HepG2 (cell line): ENCODE measurements around the gene CDK14. TPM values are rescaled to one million over a fixed set of nuclear protein-coding genes. Genes with fewer than 3 reads are reported as not detected.

Experiments
- ATAC-seq: fragments of 200-7000 bp; cut with Tn5 transposase; 3 replicates; pipeline ENCODE4 v1.9.1; 2020; ENCODE audit warnings: mild to moderate bottlenecking, moderate library complexity
- BruUV-seq: library from RNA; stranded (reverse); fragments of 400-500 nt; replicated peaks from 2 replicates; lab custom pipeline; 2021; lab: Mats Ljungman, UMichigan
- CTCF ChIA-PET: fragments of 300-600 bp; formaldehyde crosslinking; extraction: SDS; loops from one replicate; lab custom pipeline; 2021; ENCODE audit warnings: low total read pairs, inconsistent platforms, low intra/inter-chr PET ratio; lab: Yijun Ruan, JAX
- POLR2A ChIA-PET: fragments of 350-600 bp; sonication (Branson Sonifier 250); formaldehyde crosslinking; loops from one replicate; lab custom pipeline; 2020; ENCODE audit warnings: antibody characterized with exemption, inconsistent platforms; lab: Yijun Ruan, JAX
- DNase-seq: peaks from one replicate; pipeline ENCODE4 v3.0.0-alpha.2; 2015; ENCODE audit warnings: low spot score
- FAIRE-seq: peaks from 3 replicates; lab custom pipeline; 2011; peaks lifted over from hg19 to GRCh38; lab: Jason Lieb, UNC
- H2AFZ ChIP-seq: one replicate; pipeline ENCODE4 v1.6.1; 2011; ENCODE audit warnings: low read length, inconsistent platforms
- H3K27ac ChIP-seq: fragments of 300-600 bp; 3 replicates; pipeline ENCODE4 v1.8.0; 2011; ENCODE audit warnings: mixed run types, mild to moderate bottlenecking, mixed read lengths, low read length, inconsistent platforms; ENCODE audit not compliant: insufficient read depth; ENCODE audit errors: extremely low read length
- H3K27me3 ChIP-seq, 2 experiments: fragments of 200-600 bp in 1 of 2; 2 replicates in 1 of 2; 3 replicates in 1 of 2; pipeline versions ENCODE4 v1.6.0 to v1.8.0; 2011; ENCODE audit warnings: low read length in 2 of 2, mild to moderate bottlenecking in 2 of 2, moderate library complexity in 2 of 2, inconsistent platforms in 1 of 2; ENCODE audit not compliant: insufficient read depth in 2 of 2, control insufficient read depth in 1 of 2
- H3K36me3 ChIP-seq, 2 experiments: fragments of 200-600 bp in 1 of 2; replicated peaks in 1 of 2; 2 replicates in 1 of 2; 3 replicates in 1 of 2; pipeline versions ENCODE4 v1.5.1 to v1.8.0; 2011; ENCODE audit warnings: low read length in 2 of 2, inconsistent platforms in 1 of 2; ENCODE audit not compliant: insufficient read depth in 2 of 2, control insufficient read depth in 1 of 2
- H3K4me1 ChIP-seq: 2 replicates; pipeline ENCODE4 v1.5.1; 2012; ENCODE audit warnings: low read length, inconsistent platforms; ENCODE audit not compliant: insufficient read depth
- H3K4me2 ChIP-seq: 2 replicates; pipeline ENCODE4 v1.6.0; 2011; ENCODE audit warnings: low read depth, low read length, inconsistent platforms
- H3K4me3 ChIP-seq, 3 experiments: fragments of 200-600 bp in 1 of 3; sonication (generic), shearing (Covaris generic) in 1 of 3; replicated peaks in 1 of 3; 2 replicates each; pipeline ENCODE4 v1.5.1; 2011 to 2016; ENCODE audit warnings: low read length in 3 of 3, inconsistent platforms in 2 of 3, low read depth in 2 of 3, mild to moderate bottlenecking in 2 of 3, control low read depth in 1 of 3, mixed read lengths in 1 of 3; ENCODE audit not compliant: insufficient read depth in 1 of 3
- H3K79me2 ChIP-seq: one replicate; pipeline ENCODE4 v1.6.1; 2011; ENCODE audit warnings: low read length, inconsistent platforms; ENCODE audit not compliant: insufficient read depth
- H3K9ac ChIP-seq: 2 replicates; pipeline ENCODE4 v1.6.0; 2011; ENCODE audit warnings: mild to moderate bottlenecking, low read depth, low read length, inconsistent platforms; ENCODE audit not compliant: insufficient read depth
- H3K9me3 ChIP-seq: 2 replicates; pipeline ENCODE4 v1.5.1; 2012; ENCODE audit warnings: mild to moderate bottlenecking, low read length
- H4K20me1 ChIP-seq: 2 replicates; pipeline ENCODE4 v1.6.0; 2011; ENCODE audit warnings: inconsistent platforms, mild to moderate bottlenecking, low read length, moderate library complexity; ENCODE audit not compliant: insufficient read depth
- IKZF4 ChIP-seq: sonication (generic); formaldehyde crosslinking; IDR thresholded peaks from 2 replicates; pipeline ENCODE4 v1.5.1; 2020; ENCODE audit warnings: borderline replicate concordance, mild to moderate bottlenecking, low read depth, missing genetic modification reagents; ENCODE audit errors: not compliant biosample characterization
- LRRFIP1 ChIP-seq: sonication (generic); formaldehyde crosslinking; conservative IDR thresholded peaks from 2 replicates; pipeline ENCODE4 v1.4.0; 2020; ENCODE audit warnings: missing genetic modification reagents
- MAFF ChIP-seq: IDR thresholded peaks from 2 replicates; pipeline ENCODE4 v1.6.1; 2011; ENCODE audit warnings: low read depth, low read length, improper control_type of control experiment
- MAFK ChIP-seq, 2 experiments: IDR thresholded peaks in 1 of 2; conservative IDR thresholded peaks in 1 of 2; 2 replicates each; pipeline ENCODE4 v1.6.1; 2011; ENCODE audit warnings: improper control_type of control experiment in 2 of 2, low read length in 2 of 2
- MED1 ChIP-seq: sonication (generic); formaldehyde crosslinking; IDR thresholded peaks from 2 replicates; pipeline ENCODE4 v1.4.0; 2020; ENCODE audit warnings: missing genetic modification reagents
- MED8 ChIP-seq: sonication (generic); formaldehyde crosslinking; IDR thresholded peaks from 2 replicates; pipeline ENCODE4 v1.8.1; 2023; ENCODE audit warnings: mild to moderate bottlenecking, missing genetic modification reagents; ENCODE audit not compliant: insufficient replicate concordance
- MTERF4 ChIP-seq: sonication (generic); formaldehyde crosslinking; IDR thresholded peaks from 2 replicates; pipeline ENCODE4 v1.8.0; 2023; ENCODE audit warnings: mild to moderate bottlenecking, missing genetic modification reagents
- NCOA1 ChIP-seq: sonication (generic); formaldehyde crosslinking; IDR thresholded peaks from 2 replicates; pipeline ENCODE4 v1.9.0; 2021; ENCODE audit warnings: missing genetic modification reagents
- PHF21A ChIP-seq: sonication (generic); formaldehyde crosslinking; IDR thresholded peaks from 2 replicates; pipeline ENCODE4 v1.5.0; 2020; ENCODE audit warnings: mild to moderate bottlenecking, missing genetic modification reagents
- SNRNP70 ChIP-seq: fragments of 200-400 bp; formaldehyde crosslinking; IDR thresholded peaks from 2 replicates; pipeline ENCODE4 v1.6.1; 2017; ENCODE audit warnings: mild to moderate bottlenecking, low read depth, low read length, moderate library complexity
- SRY ChIP-seq: sonication (generic); formaldehyde crosslinking; IDR thresholded peaks from 2 replicates; pipeline ENCODE4 v1.8.0; 2022; ENCODE audit warnings: mild to moderate bottlenecking, missing genetic modification reagents
- ZMYM2 ChIP-seq: sonication (generic); formaldehyde crosslinking; IDR thresholded peaks from 2 replicates; pipeline ENCODE4 v1.8.0; 2022; ENCODE audit warnings: mild to moderate bottlenecking, missing genetic modification reagents
- ZSCAN30 ChIP-seq: sonication (generic); formaldehyde crosslinking; IDR thresholded peaks from 2 replicates; pipeline ENCODE4 v1.5.0; 2020; ENCODE audit warnings: mild to moderate bottlenecking, missing genetic modification reagents
- ZSCAN5A ChIP-seq: sonication (generic); formaldehyde crosslinking; IDR thresholded peaks from 2 replicates; pipeline ENCODE4 v1.8.0; 2022; ENCODE audit warnings: mild to moderate bottlenecking, missing genetic modification reagents, borderline replicate concordance
- WGBS: methylation state at CpG from one replicate; pipeline ENCODE4 v1.1.6; 2017; ENCODE audit warnings: low lambda C conversion rate; 5-methylcytosine and 5-hydroxymethylcytosine counted together
- in situ Hi-C: cut with HindIII; loops from 2 replicates; pipeline ENCODE4 v1.10.0; 2017; ENCODE audit warnings: low pct_unique_long_range_greater_than_20kb; ENCODE audit not compliant: extremely low pct_ligation_motif_present
- intact Hi-C: fragments of 100-400 bp; cut with micrococcal nuclease; formaldehyde crosslinking; loops from one replicate; pipeline ENCODE4 v1.10.0; 2022; ENCODE audit not compliant: unreplicated experiment
- polyA plus RNA-seq, 8 experiments: library from polyadenylated mRNA; depleted of rRNA in 3 of 8; stranded (reverse) in 7 of 8; unstranded in 1 of 8; fragments of >200 nt; fragmentation: Illumina TruSeq in 4 of 8; extraction: Trizol in 4 of 8; gene quantifications; 2 replicates each; pipeline versions ENCODE4 v1.2.1 to v1.2.3, GENCODE V29; 2011 to 2016; ENCODE audit warnings: low read depth in 4 of 8, missing spikeins in 1 of 8, mixed read lengths in 1 of 8; ENCODE audit not compliant: insufficient read depth in 1 of 8
- total RNA-seq, 5 experiments: library from RNA; depleted of rRNA; stranded (reverse); fragments of >200 nt; fragmentation: Illumina TruSeq; extraction: Trizol; gene quantifications; 2 replicates each; pipeline ENCODE4 v1.2.3, GENCODE V29; 2016; ENCODE audit warnings: low read depth in 1 of 5

Gene CDK14
- total and polyA plus RNA-seq, 2 of the 13 experiments (the other 11 are each of a cell fraction or from before 2014, with no cell fraction given) = 0.26 to 0.71 TPM

GRCh38 chr7:90726120-90726519 is 130.0 kb downstream of the CDK14 start:
- in situ Hi-C loops = no loop called here

GRCh38 chr7:90726623-90727022 is 130.5 kb downstream of the CDK14 start:
- in situ Hi-C loops (no loop called here), intact Hi-C loops (no loop called here)
- Histone ChIP-seq H3K4me1 (peaks cover 3% of the 10 kb centered on the region), H3K36me3 (no peaks in the 10 kb centered on the region), H3K9me3 (no peaks in the 10 kb centered on the region), H3K27me3 (0 out of 5 replicates have a peak, but pooled peaks cover 0 to 3% of the 10 kb centered on the region in 2 experiments), H4K20me1 (no peaks in the 10 kb centered on the region), H2AFZ (no peak overlapping the region), H3K4me2 (no peak overlapping the region), H3K27ac (no peak overlapping the region), H3K79me2 (no peaks in the 10 kb centered on the region), H3K9ac (no peak overlapping the region), H3K4me3 (no peak overlapping the region)
- DNase-seq (no peak), ATAC-seq (no peak), FAIRE-seq (no peak)
- POLR2A ChIA-PET = no interaction called here
- TF ChIP-seq MTERF4 (CRISPR knock-in tag) = no peak
- TF ChIP-seq LRRFIP1 (CRISPR knock-in tag) = no peak
- no peak for TF ChIP-seq ZSCAN5A (CRISPR knock-in tag)
- no peak for TF ChIP-seq MED1 (CRISPR knock-in tag)
- no peak for TF ChIP-seq IKZF4
- no peak for TF ChIP-seq SRY
- no peak for TF ChIP-seq ZMYM2
- TF ChIP-seq MED8 (CRISPR knock-in tag) = no peak
- WGBS = 4% methylated on average over 3 of the region's 3 CpGs
- no TSS peak for BruUV-seq
- CTCF ChIA-PET = no interaction called here

More at GRCh38 chr7:90726120-90726519, 130.0 kb downstream of the CDK14 start:
- H3K4me2 ChIP-seq = no peak overlapping the region
- no peak overlapping the region for H3K9ac ChIP-seq
- ChIA-PET POLR2A (no interaction called here), CTCF (no interaction called here)
- H3K27ac ChIP-seq = no peak overlapping the region
- H3K27me3 ChIP-seq = 0 out of 5 replicates have a peak, but pooled peaks cover 0 to 3% of the 10 kb centered on the region in 2 experiments
- no TSS peak for BruUV-seq
- H3K4me3 ChIP-seq = no peak overlapping the region
- H3K4me1 ChIP-seq = peaks cover 8% of the 10 kb centered on the region
- no peak overlapping the region for H2AFZ ChIP-seq
- WGBS = 20% methylated on average over 2 of the region's 2 CpGs
- TF ChIP-seq PHF21A (CRISPR knock-in tag) = no peak
- TF ChIP-seq NCOA1 (CRISPR knock-in tag) = no peak
- no peak for TF ChIP-seq ZSCAN30 (CRISPR knock-in tag)
- no peak for TF ChIP-seq SNRNP70
- peak; percentile 81 to 86 for TF ChIP-seq MAFK (conservative IDR thresholded peaks at IDR 0.05 in 1 of 2, IDR thresholded peaks at IDR 0.05 in 1 of 2; ENCODE audit: low read length in 2 of 2)
- peak; percentile 82 for TF ChIP-seq MAFF
- no peaks in the 10 kb centered on the region for H3K9me3 ChIP-seq
- no peak for ATAC-seq
- DNase-seq = no peak
- H4K20me1 ChIP-seq = no peaks in the 10 kb centered on the region
- intact Hi-C loops = no loop called here
- H3K36me3 ChIP-seq = no peaks in the 10 kb centered on the region
- FAIRE-seq = no peak
- H3K79me2 ChIP-seq = no peaks in the 10 kb centered on the region
